ENCODE results near the gene C4A.

GRCh38 chr6:31970604-31971271 is 11.1 kb upstream of the C4A start:
- TF ChIP-seq POLR2A (IDR thresholded peaks at IDR 0.05): no peak
- TF ChIP-seq CTCF (IDR thresholded peaks at IDR 0.05): no peak
